Gastroesophageal sphincter (tissue), 4 donors: ENCODE measurements around the gene CCDC146. TPM values are rescaled to one million over a fixed set of nuclear protein-coding genes. Genes with fewer than 3 reads are reported as not detected.
"Not testable (repeated sequence)": the region's sequence is repeated elsewhere in the genome, so short reads cannot be mapped to it uniquely, and the experiment has no call there.

Source experiments
- ATAC-seq: fragments of 150-250 bp; one replicate; pipeline ENCODE4 v1.9.1; 2016; ENCODE audit warnings: mild to moderate bottlenecking, moderate library complexity
- H3K27ac ChIP-seq, 4 donors: fragments of 200-600 bp; sonication (generic) in 3 of 4; 1 replicate in 3 of 4; 2 replicates in 1 of 4; pipeline ENCODE4 v1.5.1; 2016 to 2019
- H3K27me3 ChIP-seq: fragments of 200-600 bp; sonication (generic); one replicate; pipeline ENCODE4 v1.5.1; 2019
- H3K36me3 ChIP-seq, 2 donors: fragments of 200-600 bp; sonication (generic); one replicate each; pipeline ENCODE4 v1.5.1; 2019; ENCODE audit warnings: control low read depth in 1 of 2
- H3K4me1 ChIP-seq, 3 donors: fragments of 200-600 bp; sonication (generic); 1 replicate in 2 of 3; 2 replicates in 1 of 3; pipeline ENCODE4 v1.5.1; 2016 to 2019; ENCODE audit warnings: control low read depth in 2 of 3
- H3K4me3 ChIP-seq, 2 donors: fragments of 200-600 bp; sonication (generic); one replicate each; pipeline ENCODE4 v1.5.1; 2019; ENCODE audit warnings: mild to moderate bottlenecking in 1 of 2, moderate library complexity in 1 of 2
- H3K9me3 ChIP-seq, 3 donors: fragments of 200-600 bp; sonication (generic); one replicate each; pipeline ENCODE4 v1.5.1; 2017 to 2019; ENCODE audit warnings: control low read depth in 2 of 3
- CTCF ChIP-seq, 4 experiments: fragments of 200-600 bp in 2 of 4; fragments of 450-650 bp in 2 of 4; sonication (generic) in 1 of 4; IDR thresholded peaks; one replicate each; pipeline ENCODE4 v1.5.1; 2017 to 2019; ENCODE audit warnings: antibody characterized with exemption in 4 of 4, mild to moderate bottlenecking in 2 of 4, moderate library complexity in 2 of 4
- EP300 ChIP-seq: sonication (generic); formaldehyde crosslinking; IDR thresholded peaks from one replicate; pipeline ENCODE4 v1.6.1; 2017; ENCODE audit warnings: antibody characterized with exemption, mild to moderate bottlenecking
- POLR2A ChIP-seq, 2 donors: fragments of 450-650 bp; IDR thresholded peaks; one replicate each; pipeline ENCODE4 v1.6.1; 2017; ENCODE audit warnings: antibody characterized with exemption in 2 of 2, mild to moderate bottlenecking in 2 of 2, moderate library complexity in 1 of 2
- POLR2AphosphoS5 ChIP-seq: sonication (generic); formaldehyde crosslinking; IDR thresholded peaks from one replicate; pipeline ENCODE4 v1.6.1; 2017; ENCODE audit warnings: antibody characterized with exemption
- WGBS, 2 donors: methylation state at CpG; one replicate each; pipeline ENCODE4 v1.1.5; 2018; ENCODE audit warnings: low coverage in 1 of 2; 5-methylcytosine and 5-hydroxymethylcytosine counted together
- total RNA-seq, 4 donors: library from RNA; depleted of rRNA; stranded (reverse); fragments of >200 nt; gene quantifications; one replicate each; pipeline ENCODE4 v1.1.0, GENCODE V29; 2016

Gene CCDC146
- total RNA-seq, 4 donors from 2014 or later, result 8.7 to 29.3 (median 20.1) TPM

GRCh38 chr7:77209479-77210139 is 87.2 kb downstream of the CCDC146 start:
- Histone ChIP-seq H3K4me1 (no peaks in the 10 kb centered on the region), H3K36me3 (no peaks in the 10 kb centered on the region), H3K9me3 (peaks cover 0 to 9% (median 0%) of the 10 kb centered on the region in 3 donors), H3K27ac (no peak overlapping the region), H3K27me3 (no peaks in the 10 kb centered on the region), H3K4me3 (no peak overlapping the region)
- TF ChIP-seq POLR2AphosphoS5, result no peak
- WGBS, 2 donors, result 100% methylated on average over 2 to 4 of the region's 6 CpGs
- no peak for ATAC-seq

- WGBS, 2 donors, result 72 to 85% methylated on average over 3 of the region's 3 CpGs
- Histone ChIP-seq H3K4me3 (no peak overlapping the region), H3K9me3 (no peaks in the 10 kb centered on the region), H3K27me3 (no peaks in the 10 kb centered on the region), H3K27ac (peak overlapping the region in 1 of 4 donors; percentile 42), H3K36me3 (no peaks in the 10 kb centered on the region), H3K4me1 (peaks cover 0 to 10% (median 0%) of the 10 kb centered on the region in 3 donors)
- TF ChIP-seq POLR2A (IDR thresholded peaks at IDR 0.05) (no peak), POLR2AphosphoS5 (no peak), CTCF (IDR thresholded peaks at IDR 0.05) (no peak), EP300 (no peak)
- ATAC-seq, result no peak
Measured at GRCh38 chr7:77216181-77216845, 93.9 kb downstream of the CCDC146 start.

- TF ChIP-seq POLR2A (IDR thresholded peaks at IDR 0.05) (no peak), CTCF (IDR thresholded peaks at IDR 0.05) (no peak), POLR2AphosphoS5 (no peak), EP300 (no peak)
- Histone ChIP-seq H3K27ac (no peak overlapping the region), H3K36me3 (no peaks in the 10 kb centered on the region), H3K27me3 (no peaks in the 10 kb centered on the region), H3K4me3 (no peak overlapping the region), H3K9me3 (no peaks in the 10 kb centered on the region), H3K4me1 (peaks cover 0 to 10% (median 0%) of the 10 kb centered on the region in 3 donors)
- ATAC-seq, result no peak
- WGBS, 2 donors, result 81 to 100% methylated on average over 2 of the region's 2 CpGs
Measured at GRCh38 chr7:77217474-77218185, 95.2 kb downstream of the CCDC146 start.

GRCh38 chr7:77219701-77220331 is 97.4 kb downstream of the CCDC146 start:
- H3K4me1 ChIP-seq, H3K36me3 ChIP-seq, ATAC-seq, H3K27me3 ChIP-seq, H3K4me3 ChIP-seq, H3K9me3 ChIP-seq, H3K27ac ChIP-seq: not testable (repeated sequence)
- WGBS, 2 donors, result 82 to 97% methylated on average over 7 to 10 of the region's 10 CpGs

GRCh38 chr7:77222065-77222464 is 99.7 kb downstream of the CCDC146 start:
- 79 to 80% methylated on average over 1 to 4 of the region's 4 CpGs for WGBS, 2 donors
- Histone ChIP-seq H3K36me3 (no peaks in the 10 kb centered on the region), H3K9me3 (no peaks in the 10 kb centered on the region), H3K27me3 (no peaks in the 10 kb centered on the region), H3K4me1 (peaks cover 0 to 4% (median 0%) of the 10 kb centered on the region in 3 donors), H3K27ac (no peak overlapping the region), H3K4me3 (no peak overlapping the region)
- TF ChIP-seq POLR2A (IDR thresholded peaks at IDR 0.05) (no peak), EP300 (no peak), POLR2AphosphoS5 (no peak), CTCF (IDR thresholded peaks at IDR 0.05) (no peak)
- no peak for ATAC-seq
